Measurements from ENCODE around the gene ASTL. TPM values are rescaled to one million over a fixed set of nuclear protein-coding genes. Genes with fewer than 3 reads are reported as not detected.
A peak's percentile ranks its signal among the peaks of the same experiment; 100 is the strongest.

ASTL gene
- total RNA-seq, 1 experiment from 2014 or later = 0.34 TPM

DNA sequence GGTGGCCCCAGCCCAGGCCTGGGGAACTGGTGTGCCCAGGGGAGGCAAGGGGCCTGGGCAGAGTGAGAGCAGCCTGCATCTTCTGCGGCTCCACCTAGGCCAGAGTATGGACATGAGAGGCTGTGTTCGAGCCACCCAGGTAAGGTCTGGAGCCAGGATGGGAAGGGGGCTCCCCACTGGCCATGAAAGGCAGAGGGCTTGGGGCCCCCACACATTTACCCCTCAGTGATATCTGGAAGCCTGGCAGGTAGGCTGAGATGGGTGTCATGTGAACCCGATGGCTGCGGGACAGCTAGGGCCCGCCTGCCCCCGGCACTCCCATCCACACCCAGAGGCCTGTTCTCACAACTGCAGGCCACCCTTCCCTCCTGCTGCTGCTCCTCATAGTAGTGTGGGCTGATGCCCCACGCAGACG is 35.1 kb downstream of the ASTL start:
- intact Hi-C loops (cut with micrococcal nuclease) = no loop called here
- H3K27ac ChIP-seq (ENCODE audit: low read depth, low read length) = no peak overlapping the region
- no peak for DNase-seq (ENCODE audit: low read depth, low spot score)
- ATAC-seq = peak; percentile 34; the same call in 1 of the 2 replicates
- no peaks in the 10 kb centered on the region for H3K79me2 ChIP-seq (ENCODE audit: insufficient read depth, low read length)
- H3K27me3 ChIP-seq (ENCODE audit: insufficient read depth, low read length) = no peaks in the 10 kb centered on the region
- no peak overlapping the region for H2AFZ ChIP-seq (ENCODE audit: low read depth, low read length, poor library complexity, severe bottlenecking)
- no TSS peak for BruUV-seq (replicated peaks)
- ChIA-PET RAD21 (ENCODE audit: low non-redundant PET in 1 of 2, low total read pairs in 2 of 2, uncharacterized antibody in 2 of 2, unreplicated experiment in 2 of 2) (no interaction called here), CTCF (interaction anchor here (0.7 kb wide), 1 partner anchor 111 kb away, joined by 3 read pairs; no protein-coding TSS in a partner anchor), POLR2A (no interaction called here)
- H3K9ac ChIP-seq (ENCODE audit: low read length) = no peak overlapping the region
- H3K9me3 ChIP-seq (ENCODE audit: control insufficient read depth in 1 of 2, insufficient read depth in 1 of 2, low read depth in 1 of 2, low read length in 2 of 2) = peaks cover 11 to 14% of the 10 kb centered on the region in 2 experiments; a peak in 2 of 4 replicates
- no peak overlapping the region for H3K4me3 ChIP-seq (replicated peaks in 1 of 2; ENCODE audit: low read depth in 1 of 2, low read length in 2 of 2)
- no peak overlapping the region for H3K4me2 ChIP-seq (ENCODE audit: low read length)
- no peaks in the 10 kb centered on the region for H3K4me1 ChIP-seq (ENCODE audit: control insufficient read depth in 1 of 2, insufficient read depth in 2 of 2, low read length in 2 of 2)
- no peaks in the 10 kb centered on the region for H3K36me3 ChIP-seq (ENCODE audit: control insufficient read depth in 1 of 2, insufficient read depth in 2 of 2, low read length in 2 of 2)
- no peaks in the 10 kb centered on the region for H4K20me1 ChIP-seq (ENCODE audit: insufficient read depth)
- no peaks in the 10 kb centered on the region for H3K9me2 ChIP-seq (ENCODE audit: insufficient read depth)
- TF ChIP-seq, protein P1, sequence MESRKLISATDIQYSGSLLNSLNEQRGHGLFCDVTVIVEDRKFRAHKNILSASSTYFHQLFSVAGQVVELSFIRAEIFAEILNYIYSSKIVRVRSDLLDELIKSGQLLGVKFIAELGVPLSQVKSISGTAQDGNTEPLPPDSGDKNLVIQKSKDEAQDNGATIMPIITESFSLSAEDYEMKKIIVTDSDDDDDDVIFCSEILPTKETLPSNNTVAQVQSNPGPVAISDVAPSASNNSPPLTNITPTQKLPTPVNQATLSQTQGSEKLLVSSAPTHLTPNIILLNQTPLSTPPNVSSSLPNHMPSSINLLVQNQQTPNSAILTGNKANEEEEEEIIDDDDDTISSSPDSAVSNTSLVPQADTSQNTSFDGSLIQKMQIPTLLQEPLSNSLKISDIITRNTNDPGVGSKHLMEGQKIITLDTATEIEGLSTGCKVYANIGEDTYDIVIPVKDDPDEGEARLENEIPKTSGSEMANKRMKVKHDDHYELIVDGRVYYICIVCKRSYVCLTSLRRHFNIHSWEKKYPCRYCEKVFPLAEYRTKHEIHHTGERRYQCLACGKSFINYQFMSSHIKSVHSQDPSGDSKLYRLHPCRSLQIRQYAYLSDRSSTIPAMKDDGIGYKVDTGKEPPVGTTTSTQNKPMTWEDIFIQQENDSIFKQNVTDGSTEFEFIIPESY (IDR thresholded peaks at IDR 0.05; ENCODE audit: extremely low read depth, insufficient replicate concordance, low read length) = no peak
- no peak for TF ChIP-seq CEBPB (IDR thresholded peaks at IDR 0.05; ENCODE audit: low read depth)
- no peak for TF ChIP-seq CBX3 (IDR thresholded peaks at IDR 0.05; ENCODE audit: low read depth)
- no peak for TF ChIP-seq SP1 (IDR thresholded peaks at IDR 0.05; ENCODE audit: low read depth)
- no peak for TF ChIP-seq SRF (IDR thresholded peaks at IDR 0.05; ENCODE audit: low read depth)
- TF ChIP-seq, protein P2, sequence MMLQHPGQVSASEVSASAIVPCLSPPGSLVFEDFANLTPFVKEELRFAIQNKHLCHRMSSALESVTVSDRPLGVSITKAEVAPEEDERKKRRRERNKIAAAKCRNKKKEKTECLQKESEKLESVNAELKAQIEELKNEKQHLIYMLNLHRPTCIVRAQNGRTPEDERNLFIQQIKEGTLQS (IDR thresholded peaks at IDR 0.05) = no peak
- no peak for TF ChIP-seq ZNF274 (IDR thresholded peaks at IDR 0.05; ENCODE audit: low read depth, low read length)
- TF ChIP-seq ZFX (IDR thresholded peaks at IDR 0.05) = no peak
- TF ChIP-seq POLR2A (IDR thresholded peaks at IDR 0.05; ENCODE audit: borderline replicate concordance, extremely low read depth, insufficient read depth, insufficient read length) = no peak
- TF ChIP-seq, protein P3, sequence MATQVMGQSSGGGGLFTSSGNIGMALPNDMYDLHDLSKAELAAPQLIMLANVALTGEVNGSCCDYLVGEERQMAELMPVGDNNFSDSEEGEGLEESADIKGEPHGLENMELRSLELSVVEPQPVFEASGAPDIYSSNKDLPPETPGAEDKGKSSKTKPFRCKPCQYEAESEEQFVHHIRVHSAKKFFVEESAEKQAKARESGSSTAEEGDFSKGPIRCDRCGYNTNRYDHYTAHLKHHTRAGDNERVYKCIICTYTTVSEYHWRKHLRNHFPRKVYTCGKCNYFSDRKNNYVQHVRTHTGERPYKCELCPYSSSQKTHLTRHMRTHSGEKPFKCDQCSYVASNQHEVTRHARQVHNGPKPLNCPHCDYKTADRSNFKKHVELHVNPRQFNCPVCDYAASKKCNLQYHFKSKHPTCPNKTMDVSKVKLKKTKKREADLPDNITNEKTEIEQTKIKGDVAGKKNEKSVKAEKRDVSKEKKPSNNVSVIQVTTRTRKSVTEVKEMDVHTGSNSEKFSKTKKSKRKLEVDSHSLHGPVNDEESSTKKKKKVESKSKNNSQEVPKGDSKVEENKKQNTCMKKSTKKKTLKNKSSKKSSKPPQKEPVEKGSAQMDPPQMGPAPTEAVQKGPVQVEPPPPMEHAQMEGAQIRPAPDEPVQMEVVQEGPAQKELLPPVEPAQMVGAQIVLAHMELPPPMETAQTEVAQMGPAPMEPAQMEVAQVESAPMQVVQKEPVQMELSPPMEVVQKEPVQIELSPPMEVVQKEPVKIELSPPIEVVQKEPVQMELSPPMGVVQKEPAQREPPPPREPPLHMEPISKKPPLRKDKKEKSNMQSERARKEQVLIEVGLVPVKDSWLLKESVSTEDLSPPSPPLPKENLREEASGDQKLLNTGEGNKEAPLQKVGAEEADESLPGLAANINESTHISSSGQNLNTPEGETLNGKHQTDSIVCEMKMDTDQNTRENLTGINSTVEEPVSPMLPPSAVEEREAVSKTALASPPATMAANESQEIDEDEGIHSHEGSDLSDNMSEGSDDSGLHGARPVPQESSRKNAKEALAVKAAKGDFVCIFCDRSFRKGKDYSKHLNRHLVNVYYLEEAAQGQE (IDR thresholded peaks at IDR 0.05; ENCODE audit: low read depth) = no peak
- TF ChIP-seq EZH2 (IDR thresholded peaks at IDR 0.05) = no peak
- no peak for TF ChIP-seq EZH2phosphoT487 (IDR thresholded peaks at IDR 0.05; ENCODE audit: borderline replicate concordance)
- TF ChIP-seq ELF1 (IDR thresholded peaks at IDR 0.05; ENCODE audit: borderline replicate concordance, low read depth) = no peak
- no peak for TF ChIP-seq YY1 (IDR thresholded peaks at IDR 0.05; ENCODE audit: extremely low read depth, insufficient replicate concordance, low read depth, low read length)
- no peak for TF ChIP-seq FOSL1 (IDR thresholded peaks at IDR 0.05; ENCODE audit: low read depth)
